NB4 (cell line): Measurements from ENCODE around the gene MMD.

Experiments used
- DNase-seq: peaks from one replicate; pipeline ENCODE4 v3.0.0; 2010; ENCODE audit warnings: low read depth
- H3K4me3 ChIP-seq: one replicate; pipeline ENCODE4 v1.5.1; 2011; ENCODE audit warnings: mild to moderate bottlenecking, low read depth, low read length, moderate library complexity
- CTCF ChIP-seq: IDR thresholded peaks from one replicate; pipeline ENCODE4 v1.5.1; 2012; ENCODE audit warnings: low read depth, low read length
- MAX ChIP-seq: IDR thresholded peaks from 2 replicates; pipeline ENCODE4 v1.6.1; 2011; ENCODE audit warnings: low read depth, low read length
- MYC ChIP-seq: IDR thresholded peaks from 2 replicates; pipeline ENCODE4 v1.6.1; 2011; ENCODE audit warnings: low read depth, low read length
- POLR2A ChIP-seq: IDR thresholded peaks from 2 replicates; pipeline ENCODE4 v1.6.1; 2011; ENCODE audit warnings: mild to moderate bottlenecking; ENCODE audit not compliant: insufficient read length; ENCODE audit errors: extremely low read depth

MMD gene

GRCh38 chr17:55458978-55459377 lies 37.3 kb upstream of the MMD start:
- DNase-seq: no peak
- TF ChIP-seq POLR2A (no peak), MYC (no peak), CTCF (no peak), MAX (no peak)
- no peak overlapping the region for H3K4me3 ChIP-seq

GRCh38 chr17:55458287-55458900 lies 36.8 kb upstream of the MMD start:
- no peak overlapping the region for H3K4me3 ChIP-seq
- TF ChIP-seq CTCF (no peak), MYC (no peak), MAX (no peak), POLR2A (no peak)
- DNase-seq: no peak

- TF ChIP-seq MAX: no peak
- no peak for TF ChIP-seq MYC
- TF ChIP-seq CTCF: no peak
- TF ChIP-seq POLR2A: no peak
- DNase-seq: no peak
- H3K4me3 ChIP-seq: no peak overlapping the region
Measured at GRCh38 chr17:55456307-55457240, 34.9 kb upstream of the MMD start.

GRCh38 chr17:55454906-55455474 lies 33.4 kb upstream of the MMD start:
- no peak for TF ChIP-seq MYC
- TF ChIP-seq POLR2A: no peak
- no peak for TF ChIP-seq CTCF
- no peak overlapping the region for H3K4me3 ChIP-seq
- no peak for DNase-seq

- TF ChIP-seq MYC (no peak), CTCF (no peak), MAX (no peak), POLR2A (no peak)
- no peak overlapping the region for H3K4me3 ChIP-seq
- DNase-seq: no peak
Measured at GRCh38 chr17:55453839-55454557, 32.4 kb upstream of the MMD start.
